Adrenal gland (tissue), 5 donors: ENCODE data around the gene UBE3C.

Source experiments
- CTCF ChIP-seq, 6 experiments: fragments of 450-650 bp in 4 of 6; fragments of 200-600 bp in 2 of 6; sonication (generic) in 1 of 6; IDR thresholded peaks; 1 replicate in 5 of 6; 2 replicates in 1 of 6; pipeline versions ENCODE4 v1.5.1 to v1.8.0; 2016 to 2021; ENCODE audit warnings: antibody characterized with exemption in 6 of 6, mild to moderate bottlenecking in 2 of 6, moderate library complexity in 1 of 6
- POLR2A ChIP-seq, 2 donors: fragments of 450-650 bp; IDR thresholded peaks; one replicate each; pipeline ENCODE4 v1.6.1; 2017; ENCODE audit warnings: antibody characterized with exemption in 2 of 2, mild to moderate bottlenecking in 2 of 2, moderate library complexity in 1 of 2
- donor health status: DM: no; HTN: no; CAD: no.

- no peak for TF ChIP-seq POLR2A (IDR thresholded peaks at IDR 0.05)
- TF ChIP-seq CTCF (IDR thresholded peaks at IDR 0.05): no peak
These were observed 129.2 kb downstream of the UBE3C start for GRCh38 chr7:157267956-157268355.
